Calu3 (cell line): ENCODE measurements around the gene IGFN1. TPM values are rescaled to one million over a fixed set of nuclear protein-coding genes. Genes with fewer than 3 reads are reported as not detected.

Experiments
- Bru-seq: library from RNA; stranded (reverse); fragments of 400-500 nt; gene quantifications from one replicate; lab custom pipeline; 2021; lab: Mats Ljungman, UMichigan
- BruChase-seq, 2 experiments: library from RNA; stranded (reverse); fragments of 400-500 nt; gene quantifications; one replicate each; lab custom pipeline; 2021; lab: Mats Ljungman, UMichigan
- BruUV-seq: library from RNA; stranded (reverse); fragments of 400-500 nt; replicated peaks from 2 replicates; lab custom pipeline; 2021; lab: Mats Ljungman, UMichigan
- CTCF ChIA-PET: fragments of 300-600 bp; sonication (Branson Sonifier 250); formaldehyde crosslinking; loops from one replicate; lab custom pipeline; 2022; ENCODE audit warnings: antibody characterized with exemption; lab: Charles Lee
- DNase-seq: peaks from one replicate; pipeline ENCODE4 v3.0.0; 2022
- H3K27ac Mint-ChIP-seq: one replicate; pipeline ENCODE4 v1.8.0; 2022; ENCODE audit warnings: mixed read lengths; ENCODE audit not compliant: unreplicated experiment
- H3K27me3 Mint-ChIP-seq: one replicate; pipeline ENCODE4 v1.8.0; 2022; ENCODE audit warnings: mixed read lengths; ENCODE audit not compliant: unreplicated experiment
- H3K36me3 Mint-ChIP-seq: one replicate; pipeline ENCODE4 v1.8.0; 2022; ENCODE audit warnings: mild to moderate bottlenecking, moderate library complexity, mixed read lengths; ENCODE audit not compliant: insufficient read depth, unreplicated experiment
- H3K4me1 Mint-ChIP-seq: one replicate; pipeline ENCODE4 v1.8.0; 2022; ENCODE audit warnings: mild to moderate bottlenecking, low read depth, mixed read lengths; ENCODE audit not compliant: unreplicated experiment
- H3K4me3 Mint-ChIP-seq: one replicate; pipeline ENCODE4 v1.8.0; 2022; ENCODE audit warnings: mild to moderate bottlenecking, low read depth, moderate library complexity, mixed read lengths; ENCODE audit not compliant: unreplicated experiment
- H3K9me3 Mint-ChIP-seq: one replicate; pipeline ENCODE4 v1.8.0; 2022; ENCODE audit warnings: low read depth, mixed read lengths; ENCODE audit not compliant: unreplicated experiment
- CTCF ChIP-seq: fragments of 200-600 bp; IDR thresholded peaks from one replicate; pipeline ENCODE4 v1.8.0; 2022; ENCODE audit warnings: antibody characterized with exemption; ENCODE audit not compliant: unreplicated experiment
- intact Hi-C: fragments of 100-400 bp; cut with micrococcal nuclease; formaldehyde crosslinking; loops from one replicate; pipeline ENCODE4 v1.10.0; 2022; ENCODE audit not compliant: unreplicated experiment
- long read RNA-seq: library from polyadenylated mRNA; stranded (forward); transcript quantifications from one replicate; pipeline ENCODE4 v2.0.0, GENCODE V29; 2022
- total RNA-seq: library from RNA; stranded (reverse); gene quantifications from 2 replicates; pipeline ENCODE4 v1.2.3, GENCODE V29; 2022

Gene IGFN1
- total RNA-seq (not detected in 2 replicates), Bru-seq, nascent RNA (not detected), BruChase-seq, experiment 1, labeled RNA remaining after a 6-hour chase (percentile 7 among the genes with signal in this experiment), BruChase-seq, experiment 2, labeled RNA remaining after a 2-hour chase (percentile 5 among the genes with signal in this experiment)
- long read RNA-seq = 0 reads

- intact Hi-C loops = no loop called here
- Mint-ChIP-seq H3K27ac (no peak within 1 kb of the TSS), H3K4me1 (peaks cover 4% of the 10 kb centered on the region), H3K36me3 (no peaks in the 10 kb centered on the region), H3K27me3 (peaks cover 82% of the 10 kb centered on the region), H3K4me3 (no peak within 1 kb of the TSS), H3K9me3 (no peaks in the 10 kb centered on the region)
- DNase-seq = no peak
- no TSS peak for BruUV-seq
- CTCF ChIA-PET = no interaction called here
- no peak for TF ChIP-seq CTCF
Measured at GRCh38 chr1:201190624-201191051, at the start of gene IGFN1. Gene IGFN1, plus strand, starts transcription at chr1:201190824. Its CDS starts 2,470 bp downstream, at chr1:201193294.

- H3K4me1 Mint-ChIP-seq = no peaks in the 10 kb centered on the region
- BruUV-seq = no TSS peak
- TF ChIP-seq CTCF = no peak
- H3K27ac Mint-ChIP-seq = no peak overlapping the region
- peaks cover 32% of the 10 kb centered on the region for H3K36me3 Mint-ChIP-seq
- DNase-seq = no peak
- no peaks in the 10 kb centered on the region for H3K27me3 Mint-ChIP-seq
- CTCF ChIA-PET = interaction anchor here (0.6 kb wide), 1 partner anchor 1106 kb away, joined by 3 read pairs; no protein-coding TSS in a partner anchor
- no peaks in the 10 kb centered on the region for H3K9me3 Mint-ChIP-seq
- no peak overlapping the region for H3K4me3 Mint-ChIP-seq
- intact Hi-C loops = no loop called here
Measured at GRCh38 chr1:201140941-201141260, 49.7 kb upstream of the IGFN1 start.

- TF ChIP-seq CTCF = no peak
- H3K27ac Mint-ChIP-seq = no peak overlapping the region
- H3K36me3 Mint-ChIP-seq = peaks cover 32% of the 10 kb centered on the region
- H3K4me1 Mint-ChIP-seq = no peaks in the 10 kb centered on the region
- H3K27me3 Mint-ChIP-seq = no peaks in the 10 kb centered on the region
- no peak overlapping the region for H3K4me3 Mint-ChIP-seq
- BruUV-seq = no TSS peak
- DNase-seq = no peak
- no peaks in the 10 kb centered on the region for H3K9me3 Mint-ChIP-seq
- intact Hi-C loops = no loop called here
- CTCF ChIA-PET = no interaction called here
Measured at GRCh38 chr1:201141418-201141817, 49.2 kb upstream of the IGFN1 start.

GRCh38 chr1:201142011-201142848 is 48.4 kb upstream of the IGFN1 start:
- TF ChIP-seq CTCF = no peak
- Mint-ChIP-seq H3K4me1 (no peaks in the 10 kb centered on the region), H3K4me3 (no peak overlapping the region), H3K27me3 (no peaks in the 10 kb centered on the region), H3K36me3 (peaks cover 32% of the 10 kb centered on the region), H3K9me3 (no peaks in the 10 kb centered on the region), H3K27ac (no peak overlapping the region)
- CTCF ChIA-PET = no interaction called here
- DNase-seq = no peak
- intact Hi-C loops = no loop called here
- BruUV-seq = no TSS peak
